Peyer's patch (tissue), 4 donors: Measurements from ENCODE around the gene DNAJB13. TPM values are rescaled to one million over a fixed set of nuclear protein-coding genes. Genes with fewer than 3 reads are reported as not detected.
"Not testable (repeated sequence)": the region's sequence is repeated elsewhere in the genome, so short reads cannot be mapped to it uniquely, and the experiment has no call there.

ENCODE experiments used
- DNase-seq, 3 donors: peaks; one replicate each; pipeline ENCODE4 v3.0.0-alpha.2; 2017 to 2019
- H3K27ac ChIP-seq, 4 donors: fragments of 200-600 bp; sonication (generic); one replicate each; pipeline ENCODE4 v1.5.1; 2016 to 2019
- H3K27me3 ChIP-seq, 2 donors: fragments of 200-600 bp; sonication (generic); one replicate each; pipeline ENCODE4 v1.5.1; 2019
- H3K36me3 ChIP-seq, 3 donors: fragments of 200-600 bp; sonication (generic); one replicate each; pipeline ENCODE4 v1.5.1; 2016 to 2019
- H3K4me1 ChIP-seq, 4 donors: fragments of 200-600 bp; sonication (generic); one replicate each; pipeline ENCODE4 v1.5.1; 2016 to 2019
- H3K4me3 ChIP-seq, 4 donors: fragments of 200-600 bp; sonication (generic); 1 replicate in 3 of 4; 2 replicates in 1 of 4; pipeline ENCODE4 v1.5.1; 2016 to 2019; ENCODE audit warnings: mild to moderate bottlenecking in 1 of 4
- H3K9me3 ChIP-seq, 4 donors: fragments of 200-600 bp; sonication (generic); one replicate each; pipeline ENCODE4 v1.5.1; 2016 to 2019; ENCODE audit warnings: mild to moderate bottlenecking in 1 of 4
- POLR2A ChIP-seq, 2 donors: fragments of 450-650 bp; IDR thresholded peaks; one replicate each; pipeline ENCODE4 v1.5.1; 2017; ENCODE audit warnings: antibody characterized with exemption in 2 of 2, mild to moderate bottlenecking in 2 of 2, moderate library complexity in 2 of 2
- total RNA-seq, 4 donors: library from RNA; depleted of rRNA; stranded (reverse); fragments of >200 nt; gene quantifications; one replicate each; pipeline ENCODE4 v1.1.0, GENCODE V29; 2016
- TF ChIP-seq, protein P1 (sequence below), 6 experiments: fragments of 450-650 bp in 4 of 6; fragments of 200-600 bp in 2 of 6; sonication (generic) in 1 of 6; IDR thresholded peaks; one replicate each; pipeline ENCODE4 v1.5.1; 2017 to 2019; ENCODE audit warnings: antibody characterized with exemption in 6 of 6, mild to moderate bottlenecking in 3 of 6, moderate library complexity in 1 of 6

DNAJB13 gene
- total RNA-seq, 4 donors from 2014 or later, result 0.54 to 4.4 TPM; not detected in 2

DNA sequence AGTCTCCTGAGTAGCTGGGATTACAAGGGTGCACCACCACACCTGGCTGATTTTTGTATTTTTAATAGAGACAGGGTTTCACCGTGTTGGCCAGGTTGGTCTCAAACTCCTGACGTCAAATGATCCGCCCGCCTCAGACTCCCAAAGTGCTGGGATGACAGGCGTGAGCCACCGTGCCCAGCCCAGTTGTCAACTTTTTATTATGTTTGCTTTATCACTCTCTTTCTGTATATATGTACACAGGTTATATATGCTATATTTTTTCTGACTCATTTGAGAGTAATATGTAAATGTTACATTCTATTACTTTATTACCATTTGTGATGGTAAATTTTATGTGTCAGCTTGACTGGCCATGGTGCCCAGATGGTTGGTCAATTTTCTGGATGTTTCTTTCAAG is 18.9 kb upstream of the DNAJB13 start:
- Histone ChIP-seq H3K4me3 (no peak overlapping the region), H3K9me3 (no peaks in the 10 kb centered on the region), H3K4me1 (no peaks in the 10 kb centered on the region), H3K27me3 (no peaks in the 10 kb centered on the region), H3K27ac (no peak overlapping the region), H3K36me3 (peaks cover 0 to 33% (median 0%) of the 10 kb centered on the region in 3 donors)
- DNase-seq, result no peak
- no peak for TF ChIP-seq POLR2A (IDR thresholded peaks at IDR 0.05)
- TF ChIP-seq, protein P1, sequence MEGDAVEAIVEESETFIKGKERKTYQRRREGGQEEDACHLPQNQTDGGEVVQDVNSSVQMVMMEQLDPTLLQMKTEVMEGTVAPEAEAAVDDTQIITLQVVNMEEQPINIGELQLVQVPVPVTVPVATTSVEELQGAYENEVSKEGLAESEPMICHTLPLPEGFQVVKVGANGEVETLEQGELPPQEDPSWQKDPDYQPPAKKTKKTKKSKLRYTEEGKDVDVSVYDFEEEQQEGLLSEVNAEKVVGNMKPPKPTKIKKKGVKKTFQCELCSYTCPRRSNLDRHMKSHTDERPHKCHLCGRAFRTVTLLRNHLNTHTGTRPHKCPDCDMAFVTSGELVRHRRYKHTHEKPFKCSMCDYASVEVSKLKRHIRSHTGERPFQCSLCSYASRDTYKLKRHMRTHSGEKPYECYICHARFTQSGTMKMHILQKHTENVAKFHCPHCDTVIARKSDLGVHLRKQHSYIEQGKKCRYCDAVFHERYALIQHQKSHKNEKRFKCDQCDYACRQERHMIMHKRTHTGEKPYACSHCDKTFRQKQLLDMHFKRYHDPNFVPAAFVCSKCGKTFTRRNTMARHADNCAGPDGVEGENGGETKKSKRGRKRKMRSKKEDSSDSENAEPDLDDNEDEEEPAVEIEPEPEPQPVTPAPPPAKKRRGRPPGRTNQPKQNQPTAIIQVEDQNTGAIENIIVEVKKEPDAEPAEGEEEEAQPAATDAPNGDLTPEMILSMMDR (IDR thresholded peaks at IDR 0.05), result no peak

DNA sequence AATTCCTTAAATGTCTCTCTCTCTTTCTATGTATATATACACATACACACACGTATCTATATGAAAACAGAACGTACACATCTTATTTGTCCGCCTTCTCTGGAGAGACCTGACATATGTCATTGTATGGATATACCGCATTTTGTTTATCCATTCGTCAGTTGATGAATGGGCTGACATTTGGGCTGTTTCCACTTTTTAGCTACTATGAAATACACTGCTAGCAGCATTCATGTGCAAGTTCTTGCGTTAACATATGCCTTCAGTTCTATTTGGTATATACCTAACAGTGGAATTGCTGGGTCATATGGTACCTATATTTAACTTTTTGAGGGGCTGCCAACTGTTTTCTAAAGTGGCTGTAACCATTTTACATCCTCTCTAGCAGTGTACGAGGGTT is 18.0 kb upstream of the DNAJB13 start:
- Histone ChIP-seq H3K4me3 (no peak overlapping the region), H3K9me3 (no peaks in the 10 kb centered on the region), H3K27me3 (no peaks in the 10 kb centered on the region), H3K4me1 (no peaks in the 10 kb centered on the region), H3K27ac (no peak overlapping the region), H3K36me3 (peaks cover 0 to 24% (median 0%) of the 10 kb centered on the region in 3 donors)
- no peak for DNase-seq
- no peak for TF ChIP-seq POLR2A (IDR thresholded peaks at IDR 0.05)
- TF ChIP-seq, protein P1 (IDR thresholded peaks at IDR 0.05), result no peak

DNA sequence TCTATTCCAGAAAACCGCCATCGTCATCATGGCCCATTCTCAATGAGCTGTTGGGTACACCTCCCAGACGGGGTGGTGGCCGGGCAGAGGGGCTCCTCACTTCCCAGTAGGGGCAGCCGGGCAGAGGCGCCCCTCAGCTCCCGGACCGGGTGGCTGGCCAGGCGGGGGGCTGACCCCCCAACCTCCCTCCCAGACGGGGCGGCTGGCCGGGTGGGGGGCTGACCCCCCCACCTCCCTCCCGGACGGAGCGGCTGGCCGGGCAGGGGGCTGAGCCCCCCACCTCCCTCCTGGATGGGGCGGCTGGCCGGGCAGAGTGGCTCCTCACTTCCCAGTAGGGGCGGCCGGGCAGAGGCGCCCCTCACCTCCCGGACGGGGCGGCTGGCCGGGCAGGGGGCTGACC is 14.8 kb upstream of the DNAJB13 start:
- H3K9me3 ChIP-seq, H3K4me3 ChIP-seq: not testable (repeated sequence)

DNA sequence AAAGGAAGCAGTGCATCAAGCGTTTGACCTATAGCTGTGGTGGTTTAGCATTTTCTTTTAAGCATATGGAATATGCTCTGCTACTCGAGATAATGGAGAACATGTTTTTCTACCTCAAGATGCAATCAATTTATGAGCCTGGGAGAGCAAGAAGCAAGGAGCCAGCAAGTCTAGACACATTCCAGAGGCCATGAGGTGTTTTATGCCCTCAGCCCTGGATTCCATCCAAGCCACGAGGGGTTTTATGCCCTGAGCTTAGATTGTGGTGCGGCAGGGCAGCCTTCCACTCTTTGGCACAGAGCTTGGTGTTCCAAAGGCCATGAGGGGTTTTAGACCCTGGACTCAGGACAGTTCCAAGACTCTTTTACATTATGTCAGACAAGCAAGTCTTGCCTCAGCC is 11.7 kb upstream of the DNAJB13 start:
- Histone ChIP-seq H3K4me3 (no peak overlapping the region), H3K27ac (no peak overlapping the region), H3K27me3 (no peaks in the 10 kb centered on the region), H3K9me3 (no peaks in the 10 kb centered on the region), H3K4me1 (no peaks in the 10 kb centered on the region), H3K36me3 (no peaks in the 10 kb centered on the region)
- DNase-seq, result no peak
- TF ChIP-seq, protein P1 (IDR thresholded peaks at IDR 0.05), result no peak
- TF ChIP-seq POLR2A (IDR thresholded peaks at IDR 0.05), result no peak

More for the DNA sequence above, 14.8 kb upstream of the DNAJB13 start:
- not testable (repeated sequence) for H3K36me3 ChIP-seq, H3K27ac ChIP-seq, H3K4me1 ChIP-seq, DNase-seq, H3K27me3 ChIP-seq

DNA sequence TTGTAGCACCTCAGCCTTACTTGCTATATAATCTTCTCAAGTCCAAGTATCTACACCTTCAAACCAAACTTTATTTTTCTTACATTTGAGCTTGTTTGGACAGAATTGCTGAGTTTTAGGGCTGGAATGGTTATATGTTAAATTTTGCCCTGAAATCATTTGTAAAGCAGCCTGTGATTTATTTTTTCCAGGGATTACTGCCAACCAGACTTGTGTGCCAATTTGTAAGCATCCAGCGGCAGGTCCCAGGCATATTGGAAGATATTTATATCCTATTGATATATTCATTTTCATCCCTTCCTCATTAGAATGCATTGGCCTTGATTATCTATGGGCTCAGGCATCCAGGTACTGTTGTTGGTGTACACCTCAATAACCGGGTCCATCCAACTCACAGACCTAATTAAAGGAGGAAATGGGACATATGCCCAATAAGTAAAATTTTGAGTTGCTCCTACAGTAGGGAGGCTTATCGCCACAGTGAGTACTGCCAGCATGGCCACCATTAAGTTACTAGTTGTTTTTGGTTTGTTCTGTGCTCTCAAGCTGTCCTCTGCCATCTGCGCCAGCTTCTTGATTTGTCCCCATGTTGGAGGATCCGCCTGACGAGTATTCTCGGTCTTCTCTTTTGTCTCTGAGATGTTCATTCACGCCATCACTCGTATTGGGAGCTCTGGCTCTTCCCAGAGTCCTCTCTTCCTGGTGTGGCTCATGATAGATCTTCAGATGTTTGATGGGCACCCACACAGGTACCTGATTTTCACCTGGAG is 9.8 kb upstream of the DNAJB13 start:
- Histone ChIP-seq H3K27ac (no peak overlapping the region), H3K36me3 (no peaks in the 10 kb centered on the region), H3K9me3 (no peaks in the 10 kb centered on the region), H3K27me3 (no peaks in the 10 kb centered on the region), H3K4me3 (no peak overlapping the region), H3K4me1 (no peaks in the 10 kb centered on the region)
- TF ChIP-seq, protein P1 (IDR thresholded peaks at IDR 0.05), result no peak
- TF ChIP-seq POLR2A (IDR thresholded peaks at IDR 0.05), result no peak
- DNase-seq, result no peak

DNA sequence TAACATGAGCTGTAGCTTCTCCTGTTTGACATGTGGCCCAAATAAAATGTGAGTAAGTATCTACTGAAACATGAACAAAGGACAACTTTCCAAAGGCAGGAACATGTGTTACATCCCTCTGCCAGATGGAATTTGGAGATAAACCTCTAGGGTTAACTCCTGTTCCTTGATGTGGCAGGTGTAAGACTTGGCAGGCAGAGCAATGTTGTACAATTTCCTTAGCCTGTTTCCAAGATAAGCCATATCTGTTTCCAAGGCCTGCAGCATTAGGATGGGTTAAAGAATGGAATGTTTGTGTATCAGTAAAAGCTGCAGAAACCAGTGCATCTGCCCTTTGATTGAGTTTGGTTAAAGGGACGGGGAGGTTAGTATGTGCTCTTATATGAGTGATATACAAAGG is 8.8 kb upstream of the DNAJB13 start:
- H3K9me3 ChIP-seq, result no peaks in the 10 kb centered on the region
- no peak overlapping the region for H3K27ac ChIP-seq
- no peaks in the 10 kb centered on the region for H3K27me3 ChIP-seq
- no peaks in the 10 kb centered on the region for H3K36me3 ChIP-seq
- H3K4me1 ChIP-seq, result no peaks in the 10 kb centered on the region
- DNase-seq, result no peak
- no peak overlapping the region for H3K4me3 ChIP-seq
- TF ChIP-seq, protein P1 (IDR thresholded peaks at IDR 0.05), result no peak
- no peak for TF ChIP-seq POLR2A (IDR thresholded peaks at IDR 0.05)
